Heart right ventricle (tissue), 16 donors: ENCODE data around the gene NME5. TPM values are rescaled to one million over a fixed set of nuclear protein-coding genes. Genes with fewer than 3 reads are reported as not detected.

Source experiments
- ATAC-seq, 8 donors: fragments of 200-7000 bp; cut with Tn5 transposase; one replicate each; pipeline ENCODE4 v1.9.1; 2020; ENCODE audit warnings: mild to moderate bottlenecking in 8 of 8, moderate library complexity in 8 of 8, moderate number of reproducible peaks in 1 of 8
- DNase-seq, 2 donors: peaks; one replicate each; pipeline ENCODE4 v3.0.0-alpha.2; 2020
- H3K27ac ChIP-seq, 10 donors: fragments of 200-600 bp; sonication (generic) in 2 of 10; one replicate each; pipeline versions ENCODE4 v1.5.0 to v1.8.0; 2020 to 2022; ENCODE audit warnings: mild to moderate bottlenecking in 3 of 10
- H3K27me3 ChIP-seq, 7 donors: fragments of 200-600 bp; one replicate each; pipeline ENCODE4 v1.8.0; 2021 to 2022; ENCODE audit warnings: mild to moderate bottlenecking in 2 of 7
- H3K36me3 ChIP-seq, 9 donors: fragments of 200-600 bp; sonication (generic) in 1 of 9; one replicate each; pipeline versions ENCODE4 v1.5.0 to v1.8.0; 2020 to 2022; ENCODE audit warnings: mild to moderate bottlenecking in 2 of 9
- H3K4me1 ChIP-seq, 9 donors: fragments of 200-600 bp; sonication (generic) in 1 of 9; one replicate each; pipeline versions ENCODE4 v1.5.0 to v1.8.0; 2020 to 2022; ENCODE audit warnings: mild to moderate bottlenecking in 4 of 9
- H3K4me3 ChIP-seq, 10 donors: fragments of 200-600 bp; sonication (generic) in 2 of 10; one replicate each; pipeline versions ENCODE4 v1.5.0 to v1.8.0; 2020 to 2022; ENCODE audit warnings: mild to moderate bottlenecking in 7 of 10, moderate library complexity in 2 of 10
- H3K9me3 ChIP-seq, 11 donors: fragments of 200-600 bp in 10 of 11; sonication (generic) in 2 of 11; one replicate each; pipeline versions ENCODE4 v1.5.0 to v1.8.0; 2013 to 2022; ENCODE audit warnings: mild to moderate bottlenecking in 2 of 11, control low read depth in 1 of 11, moderate library complexity in 1 of 11
- WGBS, 2 donors: extraction: QIAGEN DNeasy Blood & Tissue Kit; methylation state at CpG; one replicate each; pipeline ENCODE4 v1.1.7; 2013; ENCODE audit warnings: inconsistent platforms in 1 of 2; 5-methylcytosine and 5-hydroxymethylcytosine counted together
- intact Hi-C, 10 donors: fragments of 100-400 bp; cut with DNase I; formaldehyde crosslinking; loops; one replicate each; pipeline versions ENCODE4 v1.11.1 to v1.14.2; 2022
- polyA plus RNA-seq, 2 donors: library from polyadenylated mRNA; stranded (reverse); fragments of 200-250 nt; gene quantifications; one replicate each; pipeline ENCODE4 v1.2.3, GENCODE V29; 2013
- total RNA-seq, 10 donors: library from RNA; stranded (reverse); fragmentation: NEBNext Ultra II Directional in 3 of 10; extraction: Animal tissue kit (Norgen Biotek cat#: 25700) in 3 of 10; gene quantifications; one replicate each; pipeline versions ENCODE4 v1.2.1 to v1.2.4, GENCODE V29; 2021 to 2023
- TF ChIP-seq, protein P1 (sequence below), 9 donors: fragments of 200-600 bp; sonication (generic) in 2 of 9; IDR thresholded peaks; one replicate each; pipeline versions ENCODE4 v1.5.0 to v1.8.0; 2021 to 2022; ENCODE audit warnings: antibody characterized with exemption in 9 of 9, mild to moderate bottlenecking in 5 of 9, moderate library complexity in 1 of 9
- donor health status: Arrhythmogenic right ventricular cardiomyopathy.
- donor health status: ischemic (EF 13 %, LVEDD 7.1; RV severe dilation, severe dysfunction).
- donor health status: healthy with polysubstance abuse.
- donor health status: DM: no; HTN: yes; CAD: no.
- donor health status: DM: no; HTN: no; CAD: no.
- donor health status: ischemic (EF 25% LVEDD 6.9; RV normal size, moderate dysfunction).
- donor health status: ischemic (EF 25% LVEDD 5.7; RV mildly dilated, moderate dysfunction).
- donor health status: healthy.
- donor health status: DM: yes; HTN: yes; CAD: no.
- donor health status: Ischemic cardiomyopathy.
- donor health status: ischemic (EF 35%, LVEDD 5.7; RV mildly dilated, moderate dysfunction).
- donor health status: nonischemic (EF 11% LVEDD 7.7; RV severe dilation, severe dysfunction).
- donor health status: DM: yes; HTN: yes; CAD: no.
- donor health status: PGD.
- donor health status: ischemic (EF 29% LVEDD 5.4; RV normal size, mild dysfunction).
- donor health status: nonischemic (EF 23%, LVEDD 6.1; RV moderate dilation, normal function).

The NME5 gene
- total and polyA plus RNA-seq, 12 donors, result 2.0 to 9.4 (median 3.9) TPM

DNA sequence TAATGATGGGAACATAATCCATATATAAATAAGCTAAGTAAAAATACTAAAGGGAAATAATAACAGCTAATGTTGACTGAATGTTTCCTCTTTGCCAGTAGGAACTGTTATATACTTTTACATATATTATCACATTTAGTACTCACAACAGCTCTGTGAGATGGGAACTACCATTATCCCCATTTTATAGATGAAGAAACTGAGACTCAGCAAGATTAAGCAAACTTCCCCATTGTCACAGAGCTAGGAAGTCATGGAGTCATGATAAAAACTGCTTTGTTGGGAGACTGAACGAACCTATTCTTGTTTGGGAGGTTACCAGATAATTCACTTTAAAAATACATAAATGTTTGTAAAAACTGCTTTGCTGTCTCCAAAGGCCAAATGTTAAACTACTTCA lies 32.0 kb downstream of the NME5 start:
- peaks cover 0 to 4% (median 0%) of the 10 kb centered on the region in 9 donors for H3K4me1 ChIP-seq
- no peak overlapping the region for H3K27ac ChIP-seq
- TF ChIP-seq, protein P1, sequence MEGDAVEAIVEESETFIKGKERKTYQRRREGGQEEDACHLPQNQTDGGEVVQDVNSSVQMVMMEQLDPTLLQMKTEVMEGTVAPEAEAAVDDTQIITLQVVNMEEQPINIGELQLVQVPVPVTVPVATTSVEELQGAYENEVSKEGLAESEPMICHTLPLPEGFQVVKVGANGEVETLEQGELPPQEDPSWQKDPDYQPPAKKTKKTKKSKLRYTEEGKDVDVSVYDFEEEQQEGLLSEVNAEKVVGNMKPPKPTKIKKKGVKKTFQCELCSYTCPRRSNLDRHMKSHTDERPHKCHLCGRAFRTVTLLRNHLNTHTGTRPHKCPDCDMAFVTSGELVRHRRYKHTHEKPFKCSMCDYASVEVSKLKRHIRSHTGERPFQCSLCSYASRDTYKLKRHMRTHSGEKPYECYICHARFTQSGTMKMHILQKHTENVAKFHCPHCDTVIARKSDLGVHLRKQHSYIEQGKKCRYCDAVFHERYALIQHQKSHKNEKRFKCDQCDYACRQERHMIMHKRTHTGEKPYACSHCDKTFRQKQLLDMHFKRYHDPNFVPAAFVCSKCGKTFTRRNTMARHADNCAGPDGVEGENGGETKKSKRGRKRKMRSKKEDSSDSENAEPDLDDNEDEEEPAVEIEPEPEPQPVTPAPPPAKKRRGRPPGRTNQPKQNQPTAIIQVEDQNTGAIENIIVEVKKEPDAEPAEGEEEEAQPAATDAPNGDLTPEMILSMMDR (IDR thresholded peaks at IDR 0.05), result no peak
- H3K36me3 ChIP-seq, result no peaks in the 10 kb centered on the region
- ATAC-seq (no peak), DNase-seq (no peak)
- H3K4me3 ChIP-seq, result no peak overlapping the region
- H3K27me3 ChIP-seq, result peaks cover 0 to 15% (median 3%) of the 10 kb centered on the region in 7 donors
- no peaks in the 10 kb centered on the region for H3K9me3 ChIP-seq
- 40 to 45% methylated on average over 1 of the region's 1 CpG for WGBS, 2 donors
- intact Hi-C loops, result no loop called here

DNA sequence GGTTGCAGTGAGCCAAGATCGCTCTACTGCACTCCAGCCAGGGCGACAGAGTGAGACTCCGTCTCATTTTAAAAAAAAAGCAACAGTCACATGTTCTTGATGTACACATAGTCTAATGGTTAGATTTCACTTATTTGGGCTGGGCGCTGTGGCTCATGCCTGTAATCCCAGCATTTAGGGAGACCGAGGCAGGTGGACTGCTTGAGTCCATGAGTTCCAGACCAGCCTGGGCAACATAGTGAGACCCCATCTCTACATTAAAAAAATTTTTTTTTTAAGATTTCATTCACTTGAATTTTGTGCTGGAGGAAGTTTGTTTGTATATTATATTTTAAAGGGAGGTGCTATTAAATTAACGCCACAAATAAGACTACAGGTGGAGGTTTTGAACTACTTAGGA lies 33.5 kb downstream of the NME5 start:
- Histone ChIP-seq H3K4me1 (peaks cover 0 to 4% (median 0%) of the 10 kb centered on the region in 9 donors), H3K9me3 (no peaks in the 10 kb centered on the region), H3K4me3 (no peak overlapping the region), H3K27me3 (peaks cover 0 to 13% (median 0%) of the 10 kb centered on the region in 7 donors), H3K27ac (no peak overlapping the region), H3K36me3 (no peaks in the 10 kb centered on the region)
- intact Hi-C loops, result no loop called here
- 93 to 94% methylated on average over 6 of the region's 6 CpGs for WGBS, 2 donors
- DNase-seq (no peak), ATAC-seq (no peak)
- TF ChIP-seq, protein P1 (IDR thresholded peaks at IDR 0.05), result no peak

DNA sequence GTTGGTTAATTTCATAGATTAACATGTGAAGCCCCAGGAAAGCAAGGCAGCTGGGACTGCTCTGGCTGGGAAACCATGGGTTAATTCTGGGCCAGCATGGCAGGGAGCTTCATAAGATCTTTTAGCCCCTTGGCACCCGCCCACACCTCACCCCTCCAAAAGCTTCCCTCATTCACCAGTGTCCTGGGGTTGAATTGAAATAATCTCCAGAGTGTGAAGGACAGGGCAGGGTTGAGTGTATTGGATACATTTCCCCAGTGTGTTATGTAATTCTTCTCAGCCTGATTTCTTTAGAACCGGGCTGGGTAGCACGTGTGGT lies 36.0 kb downstream of the NME5 start:
- no peak for DNase-seq
- no peaks in the 10 kb centered on the region for H3K36me3 ChIP-seq
- no peaks in the 10 kb centered on the region for H3K9me3 ChIP-seq
- H3K27me3 ChIP-seq, result peaks cover 0 to 23% (median 3%) of the 10 kb centered on the region in 7 donors
- ATAC-seq, result no peak
- H3K27ac ChIP-seq, result no peak overlapping the region
- intact Hi-C loops, result no loop called here
- H3K4me1 ChIP-seq, result peaks cover 0 to 4% (median 0%) of the 10 kb centered on the region in 9 donors
- TF ChIP-seq, protein P1 (IDR thresholded peaks at IDR 0.05), result no peak
- H3K4me3 ChIP-seq, result no peak overlapping the region
- WGBS, 2 donors, result 18% methylated on average over 3 of the region's 3 CpGs

DNA sequence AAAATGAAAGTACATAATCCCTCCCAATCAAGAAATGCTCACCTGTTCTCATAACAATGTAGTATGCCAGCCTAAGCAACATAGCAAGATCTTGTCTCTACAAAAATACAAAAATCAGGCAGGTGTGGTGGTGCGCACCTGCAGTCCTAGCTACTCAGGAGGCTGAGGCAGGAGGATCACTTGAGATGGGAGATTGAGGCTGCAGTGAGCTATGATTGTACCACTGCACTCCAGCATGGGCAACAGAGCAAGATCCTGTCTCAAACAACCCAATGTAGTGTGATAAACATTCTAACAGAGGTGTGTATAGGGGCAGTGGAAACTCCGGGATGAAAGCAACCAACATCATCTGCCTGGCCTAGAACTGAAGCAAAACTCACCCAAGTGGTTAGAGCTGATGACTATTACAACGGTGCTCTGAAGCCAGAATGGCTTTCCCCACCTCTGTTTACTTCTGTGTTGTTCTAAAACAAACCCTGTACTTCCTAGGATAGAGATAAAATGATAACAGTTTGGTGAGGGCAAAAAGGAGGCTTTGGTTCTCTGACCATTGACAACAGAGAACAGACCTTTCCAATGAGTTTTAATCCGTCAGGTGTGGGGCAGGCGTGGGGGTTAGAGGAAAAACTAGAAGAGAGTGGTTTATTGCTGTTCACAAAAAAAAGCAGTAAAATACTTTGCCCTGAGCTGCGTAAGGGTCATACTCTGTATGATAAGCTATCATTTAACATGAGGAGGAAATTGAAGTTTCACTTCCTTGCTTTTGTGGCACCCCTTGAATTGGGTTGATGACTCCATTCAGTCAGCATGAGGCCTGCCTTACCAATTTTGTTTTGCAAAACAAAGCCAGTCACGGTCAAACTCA lies 36.5 kb downstream of the NME5 start:
- DNase-seq (no peak), ATAC-seq (no peak)
- intact Hi-C loops, result no loop called here
- H3K27ac ChIP-seq, result no peak overlapping the region
- no peak overlapping the region for H3K4me3 ChIP-seq
- H3K9me3 ChIP-seq, result no peaks in the 10 kb centered on the region
- TF ChIP-seq, protein P1 (IDR thresholded peaks at IDR 0.05), result no peak
- no peaks in the 10 kb centered on the region for H3K36me3 ChIP-seq
- peaks cover 0 to 2% (median 0%) of the 10 kb centered on the region in 9 donors for H3K4me1 ChIP-seq
- WGBS, 2 donors, result 63 to 68% methylated on average over 7 of the region's 7 CpGs
- peaks cover 0 to 23% (median 3%) of the 10 kb centered on the region in 7 donors for H3K27me3 ChIP-seq
